ENCODE results near the gene AXL.
"Not testable (repeated sequence)": the region's sequence is repeated elsewhere in the genome, so short reads cannot be mapped to it uniquely, and the experiment has no call there.

The AXL gene

GRCh38 chr19:41288673-41289530 is 69.9 kb downstream of the AXL start:
- DNase-seq, result no peak

DNA sequence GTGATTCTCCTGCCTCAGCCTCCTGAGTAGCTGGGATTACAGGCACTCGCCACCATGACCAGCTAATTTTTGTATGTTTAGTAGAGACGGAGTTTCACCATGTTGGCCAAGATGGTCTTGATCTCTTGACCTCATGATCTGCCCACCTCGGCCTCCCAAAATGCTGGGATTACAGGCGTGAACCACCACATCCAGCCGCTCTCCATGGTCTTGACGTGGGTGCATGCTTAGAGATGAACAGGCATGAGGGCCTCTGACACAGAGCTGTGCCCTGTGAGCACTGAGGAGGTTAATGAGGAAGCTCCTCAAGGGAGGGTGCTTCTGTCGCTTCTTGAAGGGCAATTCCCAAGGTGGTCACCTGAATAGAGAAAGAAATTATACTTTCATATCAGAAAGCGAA is 70.8 kb downstream of the AXL start:
- DNase-seq, result not testable (repeated sequence)

DNA sequence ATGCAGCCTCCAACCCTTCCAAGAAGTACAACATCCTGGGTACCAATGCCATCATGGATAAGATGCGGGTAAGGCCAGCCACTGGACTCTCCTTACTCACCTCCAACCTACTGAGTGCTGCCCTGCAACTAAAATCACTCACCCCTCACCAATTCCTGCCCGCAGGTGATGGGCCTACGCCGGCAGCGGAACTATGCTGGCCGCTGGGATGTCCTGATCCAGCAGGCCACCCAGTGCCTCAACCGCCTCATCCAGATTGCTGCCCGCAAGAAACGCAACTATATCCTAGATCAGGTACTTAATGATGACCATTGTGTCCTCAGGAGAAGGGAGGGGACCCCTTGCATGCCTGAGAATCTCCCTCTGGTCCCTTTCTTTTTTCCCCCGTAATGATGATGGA is 75.4 kb downstream of the AXL start:
- no peak for DNase-seq

GRCh38 chr19:41295499-41295898 is 76.5 kb downstream of the AXL start:
- no peak for DNase-seq

- no peak for DNase-seq
These were observed 77.4 kb downstream of the AXL start for GRCh38 chr19:41296433-41296871.

GRCh38 chr19:41297628-41298347 is 78.8 kb downstream of the AXL start:
- DNase-seq, result no peak

DNA sequence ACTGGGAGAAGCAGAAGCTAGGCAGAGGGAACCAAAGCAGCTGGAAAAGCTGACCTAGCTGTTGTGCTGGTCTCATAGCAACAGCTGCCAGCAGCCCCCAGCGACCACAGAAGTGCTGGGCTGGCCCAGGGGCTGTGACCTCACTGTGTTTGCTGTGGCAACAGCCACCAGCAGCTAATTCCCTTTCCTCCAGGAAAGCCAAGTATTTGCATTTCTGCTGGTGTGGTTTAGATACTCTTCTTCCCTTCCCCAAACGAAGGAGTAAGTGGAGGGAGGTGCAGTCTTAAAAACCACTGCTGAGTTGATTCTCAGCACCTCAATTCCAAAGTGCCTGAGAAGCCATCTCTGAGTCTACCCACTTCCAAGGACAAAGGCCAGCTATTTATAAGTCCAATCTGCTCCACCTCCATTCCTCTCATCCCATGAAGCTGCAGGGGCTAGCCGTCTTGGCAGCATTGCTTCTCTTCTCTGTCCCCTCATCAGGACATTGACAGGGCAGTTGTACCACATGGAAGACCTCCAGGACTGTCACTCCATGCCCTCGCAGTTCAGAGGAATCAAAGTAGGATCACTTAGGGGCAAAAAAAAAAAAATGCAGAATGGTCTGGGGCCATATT is 79.4 kb downstream of the AXL start:
- no peak for DNase-seq

DNA sequence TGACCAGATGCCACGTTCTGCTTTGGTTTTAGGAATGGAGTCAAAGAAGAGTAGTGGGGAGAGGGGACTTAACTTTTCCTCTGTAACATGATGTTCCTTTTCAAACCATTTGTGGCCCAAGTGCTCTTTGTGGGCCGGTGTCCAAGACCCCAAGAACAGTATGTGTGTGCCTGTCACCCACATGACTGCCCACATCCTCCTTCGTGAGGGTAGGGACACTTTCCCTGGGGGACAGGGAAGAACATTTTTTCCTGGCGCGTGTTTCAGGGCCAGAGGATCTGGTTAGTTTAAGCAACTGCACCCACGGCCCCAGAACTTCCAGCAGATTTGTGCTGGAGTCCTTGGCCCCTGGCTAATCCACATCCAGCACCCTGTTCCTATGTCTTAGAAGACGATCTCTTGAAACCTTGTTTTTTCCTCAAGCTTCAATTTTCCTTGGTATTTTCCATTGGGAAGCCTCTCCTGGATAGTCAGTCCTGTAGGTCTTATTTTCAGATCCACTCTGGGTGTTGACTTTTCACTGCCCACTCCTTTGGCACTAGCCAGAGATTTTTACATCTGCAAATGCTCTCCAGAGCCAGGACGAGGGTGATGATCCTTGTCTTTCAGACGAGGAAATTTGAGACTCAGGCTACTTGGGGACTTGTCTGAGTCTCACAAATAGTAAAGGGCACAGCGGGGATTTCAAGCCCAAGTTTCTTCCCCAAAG is 80.2 kb downstream of the AXL start:
- no peak for DNase-seq

DNA sequence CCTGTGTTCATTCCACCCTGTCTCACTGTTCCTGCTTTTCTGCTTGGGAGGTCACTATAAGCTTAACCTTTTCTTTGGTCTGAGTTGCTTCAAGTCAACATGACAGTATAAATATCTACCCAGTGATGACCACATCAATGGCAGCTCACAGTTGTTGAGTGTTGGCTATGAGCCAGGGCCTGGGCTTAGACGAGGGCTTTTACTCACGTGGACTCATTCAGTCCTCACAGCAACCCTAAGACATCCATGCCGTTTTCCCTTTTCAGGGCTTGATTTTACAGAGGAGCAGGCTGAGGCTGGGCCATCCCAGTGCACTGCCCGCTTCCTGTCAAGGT is 80.7 kb downstream of the AXL start:
- no peak for DNase-seq

- DNase-seq, result no peak
These were observed 81.5 kb downstream of the AXL start for GRCh38 chr19:41300555-41300954.

DNA sequence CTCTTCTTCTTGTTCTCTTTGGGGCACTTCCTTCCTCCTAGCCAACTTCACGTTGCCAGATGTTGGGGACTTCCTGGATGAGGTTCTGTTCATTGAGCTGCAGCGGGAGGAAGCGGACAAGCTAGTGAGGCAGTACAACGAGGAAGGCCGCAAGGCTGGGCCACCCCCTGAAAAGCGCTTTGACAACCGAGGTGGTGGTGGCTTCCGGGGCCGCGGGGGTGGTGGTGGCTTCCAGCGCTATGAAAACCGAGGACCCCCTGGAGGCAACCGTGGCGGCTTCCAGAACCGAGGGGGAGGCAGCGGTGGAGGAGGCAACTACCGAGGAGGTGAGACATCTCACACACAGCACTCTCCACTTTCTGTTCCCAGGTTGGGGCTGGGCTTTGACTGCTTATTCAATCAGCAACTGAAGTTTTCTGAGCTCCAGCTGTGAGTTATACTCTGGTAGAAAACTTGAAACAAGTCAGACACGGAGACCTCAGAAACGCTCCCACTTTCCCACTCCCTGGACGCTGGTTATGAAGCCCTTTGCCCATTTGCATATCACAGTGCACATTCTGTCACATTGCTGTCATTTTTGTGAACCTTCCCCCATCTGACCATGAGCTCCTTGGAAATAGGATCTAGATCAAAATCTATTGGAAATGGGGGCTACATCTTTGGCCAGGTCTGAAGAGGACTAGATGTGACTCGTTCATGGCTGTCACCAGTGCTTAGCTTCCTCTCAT is 83.8 kb downstream of the AXL start:
- DNase-seq, result no peak

- no peak for DNase-seq
These were observed 84.9 kb downstream of the AXL start for GRCh38 chr19:41303954-41304353.

DNA sequence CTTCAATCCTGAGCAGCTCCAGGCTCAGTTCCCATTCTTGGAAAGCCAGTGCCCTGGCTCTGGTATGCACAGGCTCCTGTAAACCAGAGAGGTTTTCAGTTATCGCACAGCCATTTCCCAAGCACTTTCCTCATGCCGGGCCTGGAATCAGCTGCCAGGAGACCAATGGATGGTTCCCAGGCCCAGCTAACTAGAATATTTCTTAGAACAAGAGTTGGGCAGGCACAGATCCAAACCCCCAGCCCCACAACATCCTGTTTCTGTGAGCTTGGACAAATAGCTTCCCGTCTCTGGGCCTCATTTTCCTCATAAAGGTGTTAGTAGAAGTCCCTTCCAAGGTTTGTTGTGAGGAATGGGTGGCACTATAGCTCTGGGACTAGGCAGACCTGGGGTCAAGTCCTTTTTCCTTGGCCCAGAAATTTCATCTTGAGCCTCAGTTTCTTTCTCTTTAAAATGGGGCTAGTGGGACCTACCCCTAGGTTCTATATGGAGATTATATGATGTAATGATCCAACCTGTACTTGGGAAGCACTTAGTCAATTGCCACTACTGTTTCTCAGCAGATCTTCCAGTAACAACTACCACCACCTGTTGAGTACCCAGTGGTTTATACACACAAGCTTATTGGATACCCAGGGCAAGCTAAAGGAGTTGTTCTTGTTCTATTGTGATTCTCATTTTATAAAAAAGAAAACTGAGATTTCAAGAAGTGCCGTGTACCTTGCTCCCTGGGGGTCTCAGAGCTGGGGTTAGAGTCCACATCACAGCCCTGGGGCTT is 85.9 kb downstream of the AXL start:
- DNase-seq, result no peak

- DNase-seq, result no peak
These were observed 87.1 kb downstream of the AXL start for GRCh38 chr19:41305927-41306793.

DNA sequence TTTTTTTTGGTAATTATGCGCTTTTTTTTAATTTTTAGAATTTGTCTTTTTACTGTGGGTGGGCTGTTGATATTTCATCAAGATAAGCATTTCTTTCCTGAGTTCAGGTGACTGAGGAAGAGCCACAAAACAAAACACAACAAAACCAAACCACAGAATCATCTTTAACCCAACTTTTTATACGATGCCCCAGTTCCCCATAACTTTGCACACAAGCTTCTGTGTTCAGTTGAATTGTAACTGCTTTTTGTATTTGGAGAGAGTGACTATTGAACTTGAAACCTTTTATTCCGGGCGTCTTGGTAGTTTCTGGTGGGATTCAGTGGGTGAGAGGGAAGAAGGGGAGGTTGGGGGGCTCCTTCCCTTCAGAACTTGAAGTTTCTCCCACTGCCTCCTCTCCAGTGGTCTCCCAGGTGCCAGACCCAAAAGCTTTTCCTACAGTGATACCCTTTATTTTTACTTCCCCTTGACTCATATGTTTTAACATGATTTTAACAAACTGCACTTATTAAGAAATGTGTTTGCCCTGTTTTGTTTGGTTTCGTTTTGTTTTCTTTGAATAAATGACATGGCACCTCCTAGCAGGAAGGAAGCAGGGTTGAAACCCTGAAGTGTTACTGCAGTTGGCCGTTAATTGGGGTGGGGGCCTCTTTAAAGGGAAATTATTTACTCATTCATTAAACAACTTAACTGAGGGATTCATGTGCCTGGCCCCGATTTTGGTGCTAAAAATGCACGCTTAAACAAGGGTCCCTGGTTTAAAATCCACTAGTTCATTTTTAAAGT is 88.3 kb downstream of the AXL start:
- DNase-seq, result no peak

DNA sequence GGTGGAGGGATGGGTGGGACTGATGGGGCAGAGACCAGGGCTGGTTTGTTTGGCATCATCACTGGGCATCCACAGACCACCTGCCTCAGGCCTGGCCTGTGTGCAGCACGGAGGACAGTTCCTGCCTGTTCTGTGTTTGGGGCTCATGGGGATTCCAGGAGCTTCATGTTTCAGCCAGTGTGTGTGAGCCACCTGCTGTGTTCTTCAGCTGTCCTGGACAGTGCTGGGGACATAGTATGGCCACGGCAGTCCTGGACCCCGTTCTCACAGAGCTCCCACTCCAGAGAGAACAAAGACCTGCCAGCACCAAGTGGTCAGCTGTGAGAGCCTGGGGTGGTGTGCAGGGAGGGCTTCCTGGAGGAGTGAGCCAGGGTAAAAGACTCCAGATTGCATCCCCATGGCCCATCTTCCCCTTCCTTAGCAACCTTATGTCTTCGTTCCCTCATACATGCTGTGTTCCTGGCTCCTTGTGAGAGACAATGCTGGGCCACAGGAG is 89.0 kb downstream of the AXL start:
- DNase-seq, result no peak

GRCh38 chr19:41308450-41309179 is 89.6 kb downstream of the AXL start:
- DNase-seq, result peak; percentile 81

GRCh38 chr19:41309180-41310032 is 90.4 kb downstream of the AXL start:
- DNase-seq, result no peak
